PC-3 (cell line): ENCODE results near the gene PARP11.

Experiments used
- EZH2 ChIP-seq: fragments of 300-600 bp; sonication (generic); IDR thresholded peaks from one replicate; pipeline ENCODE4 v1.6.1; 2017; ENCODE audit warnings: antibody characterized with exemption, mild to moderate bottlenecking, low read length; ENCODE audit not compliant: unreplicated experiment
- EZH2phosphoT487 ChIP-seq: fragments of 300-600 bp; sonication (generic); IDR thresholded peaks from 2 replicates; pipeline ENCODE4 v1.6.1; 2018; ENCODE audit warnings: mild to moderate bottlenecking, antibody characterized with exemption, low read length, borderline replicate concordance
- TF ChIP-seq, protein P1 (sequence below): fragments of 300-600 bp; sonication (generic); conservative IDR thresholded peaks from 2 replicates; pipeline ENCODE4 v1.5.1; 2017; ENCODE audit warnings: antibody characterized with exemption, low read depth, mild to moderate bottlenecking, low read length

DNA sequence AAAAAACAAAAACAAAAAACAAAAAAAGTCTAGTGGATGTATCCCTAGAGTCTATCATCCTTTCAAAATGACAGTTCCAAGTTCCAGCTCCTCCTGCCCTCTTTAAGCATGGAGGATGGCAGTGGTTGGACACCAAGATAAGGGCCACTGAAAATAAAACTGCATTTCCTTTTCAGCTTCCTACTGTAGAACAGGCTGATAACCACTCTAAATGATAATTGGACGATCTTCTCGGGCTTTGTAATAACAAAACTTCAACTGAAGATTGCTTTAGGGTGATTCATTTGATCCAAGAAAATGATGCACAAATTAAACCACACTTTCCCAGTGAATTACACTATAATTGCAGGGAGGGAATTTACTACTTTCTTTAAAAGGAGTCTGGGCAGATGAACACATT lies 78.1 kb downstream of the PARP11 start:
- TF ChIP-seq, protein P1, sequence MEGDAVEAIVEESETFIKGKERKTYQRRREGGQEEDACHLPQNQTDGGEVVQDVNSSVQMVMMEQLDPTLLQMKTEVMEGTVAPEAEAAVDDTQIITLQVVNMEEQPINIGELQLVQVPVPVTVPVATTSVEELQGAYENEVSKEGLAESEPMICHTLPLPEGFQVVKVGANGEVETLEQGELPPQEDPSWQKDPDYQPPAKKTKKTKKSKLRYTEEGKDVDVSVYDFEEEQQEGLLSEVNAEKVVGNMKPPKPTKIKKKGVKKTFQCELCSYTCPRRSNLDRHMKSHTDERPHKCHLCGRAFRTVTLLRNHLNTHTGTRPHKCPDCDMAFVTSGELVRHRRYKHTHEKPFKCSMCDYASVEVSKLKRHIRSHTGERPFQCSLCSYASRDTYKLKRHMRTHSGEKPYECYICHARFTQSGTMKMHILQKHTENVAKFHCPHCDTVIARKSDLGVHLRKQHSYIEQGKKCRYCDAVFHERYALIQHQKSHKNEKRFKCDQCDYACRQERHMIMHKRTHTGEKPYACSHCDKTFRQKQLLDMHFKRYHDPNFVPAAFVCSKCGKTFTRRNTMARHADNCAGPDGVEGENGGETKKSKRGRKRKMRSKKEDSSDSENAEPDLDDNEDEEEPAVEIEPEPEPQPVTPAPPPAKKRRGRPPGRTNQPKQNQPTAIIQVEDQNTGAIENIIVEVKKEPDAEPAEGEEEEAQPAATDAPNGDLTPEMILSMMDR: no peak
- TF ChIP-seq EZH2 (no peak), EZH2phosphoT487 (no peak)
